ENCODE measurements around the gene KIAA0040.

KIAA0040 gene

DNA sequence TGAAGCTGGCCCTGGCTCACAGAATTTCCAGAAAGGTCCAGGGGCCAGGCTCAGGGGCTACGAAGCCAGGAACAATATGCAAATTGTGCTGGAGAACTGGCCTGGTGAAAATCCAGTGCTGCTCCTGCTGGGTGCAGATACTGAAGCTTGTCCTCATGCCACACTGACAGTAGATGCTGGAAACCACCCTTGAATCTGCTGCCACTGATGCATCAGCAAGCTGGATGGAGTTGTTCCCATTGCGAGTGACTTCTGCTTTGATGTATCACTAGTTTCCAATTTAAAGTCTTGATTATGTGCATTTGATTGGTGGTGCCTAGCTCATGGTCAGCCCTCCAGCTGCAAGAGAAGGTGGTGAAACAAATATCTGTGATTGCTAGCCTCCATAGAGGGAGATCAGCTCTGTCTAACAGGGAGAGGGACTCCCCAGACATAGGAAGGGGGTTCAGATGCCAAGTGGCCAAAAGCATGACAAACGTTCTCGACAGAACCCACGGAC, 11.0 kb upstream of the KIAA0040 start:
- in situ Hi-C loops (cut with MboI; ENCODE audit: low sequenced_read_pairs) = no loop called here

DNA sequence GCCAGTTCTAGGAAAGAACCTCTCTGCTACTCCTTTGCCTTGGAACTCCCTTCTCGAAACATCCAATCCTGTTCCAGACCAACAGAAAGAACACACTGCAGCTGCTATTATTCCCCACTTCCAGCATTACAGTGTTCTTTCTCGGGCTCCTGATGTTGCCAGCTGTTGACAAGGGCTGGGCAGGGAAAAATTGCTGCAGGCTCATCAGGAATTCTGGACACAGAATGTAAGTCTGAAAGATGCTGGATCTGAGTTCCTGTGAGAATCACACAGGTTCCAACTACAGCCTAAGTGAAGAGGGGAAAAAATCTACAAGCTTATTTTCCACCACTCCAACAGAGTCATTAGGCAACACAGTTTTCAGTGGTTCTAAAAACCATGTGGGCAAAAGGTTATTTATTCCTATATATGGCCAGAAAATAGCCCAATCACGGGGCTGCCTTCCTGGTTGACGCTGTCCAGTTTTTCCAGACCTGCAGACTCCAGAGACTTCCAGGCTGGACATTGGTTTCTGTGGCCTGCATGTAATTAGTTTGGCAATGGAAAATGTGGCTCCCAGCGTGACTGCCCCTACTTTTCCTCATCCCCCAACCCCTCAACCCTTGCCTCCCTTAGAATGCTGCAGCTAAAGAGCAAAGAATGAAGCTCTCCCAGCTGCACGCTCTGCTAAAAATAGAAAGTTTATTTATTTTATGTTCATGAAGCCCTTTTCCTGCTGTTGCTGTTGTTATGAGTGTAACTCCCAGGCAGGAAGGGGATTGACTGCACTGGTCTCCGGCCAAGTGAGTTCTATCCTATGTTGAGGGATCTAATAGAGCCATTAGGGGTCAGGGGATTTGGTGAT, 8.3 kb upstream of the KIAA0040 start:
- in situ Hi-C loops (cut with MboI; ENCODE audit: low sequenced_read_pairs) = no loop called here

DNA sequence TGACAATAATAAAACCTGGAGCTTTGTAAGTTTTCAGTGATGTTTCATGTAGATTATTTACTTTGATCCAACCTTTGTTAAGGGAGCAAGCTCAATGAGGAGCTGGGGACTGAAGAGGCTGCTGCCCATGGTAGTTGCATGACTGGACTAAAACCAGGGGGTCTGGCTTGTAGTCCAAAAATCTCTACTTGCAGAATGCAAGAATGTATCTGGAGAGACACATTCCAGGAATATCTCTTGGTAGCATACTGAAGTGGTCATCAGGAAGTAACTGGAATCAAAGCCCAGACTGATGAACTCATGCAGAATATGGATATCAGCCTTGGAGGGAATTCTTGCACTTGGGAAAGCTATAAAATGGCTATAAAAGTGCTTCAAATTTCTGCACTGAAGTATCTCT, 5.8 kb upstream of the KIAA0040 start:
- in situ Hi-C loops (cut with MboI; ENCODE audit: low sequenced_read_pairs) = no loop called here

DNA sequence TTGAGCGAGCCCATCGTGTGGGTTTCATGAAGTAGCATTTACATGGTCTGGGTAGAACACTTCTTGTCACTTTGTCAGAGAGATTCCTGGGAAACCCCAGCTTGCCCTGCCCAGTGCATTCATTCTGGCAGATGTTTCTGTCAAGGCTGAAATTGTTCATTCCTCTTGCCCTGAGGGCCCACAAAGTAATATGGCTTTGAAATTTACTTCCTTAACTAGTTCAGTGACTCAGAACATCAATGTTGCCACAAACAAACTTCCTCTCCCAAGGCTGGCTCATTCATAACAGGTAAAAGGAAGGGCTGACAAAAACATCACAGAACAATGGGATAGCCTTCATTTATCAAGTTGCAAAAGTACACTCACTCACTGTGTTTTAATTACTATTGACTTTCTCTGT, 5.0 kb upstream of the KIAA0040 start:
- in situ Hi-C loops (cut with MboI; ENCODE audit: low sequenced_read_pairs) = no loop called here

DNA sequence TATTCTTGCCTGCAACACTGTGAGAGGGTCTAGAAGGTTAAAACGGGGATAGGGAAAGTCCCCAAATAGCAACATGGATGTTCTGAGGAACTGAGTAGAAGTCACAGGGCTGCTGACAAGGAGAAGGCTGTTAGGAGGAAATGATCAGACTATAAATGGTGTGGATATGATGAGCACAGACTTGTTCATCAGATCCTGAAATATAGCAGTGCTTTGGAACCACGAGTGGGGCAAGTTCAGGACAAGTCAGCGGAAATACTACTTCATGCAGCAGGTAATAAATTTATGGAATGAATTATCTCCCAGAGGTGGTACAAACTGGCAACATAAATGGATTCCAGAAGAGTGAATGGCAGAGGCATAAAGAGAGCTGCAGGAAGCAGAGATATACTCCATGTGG, 3.2 kb upstream of the KIAA0040 start:
- in situ Hi-C loops (cut with MboI; ENCODE audit: low sequenced_read_pairs) = no loop called here

DNA sequence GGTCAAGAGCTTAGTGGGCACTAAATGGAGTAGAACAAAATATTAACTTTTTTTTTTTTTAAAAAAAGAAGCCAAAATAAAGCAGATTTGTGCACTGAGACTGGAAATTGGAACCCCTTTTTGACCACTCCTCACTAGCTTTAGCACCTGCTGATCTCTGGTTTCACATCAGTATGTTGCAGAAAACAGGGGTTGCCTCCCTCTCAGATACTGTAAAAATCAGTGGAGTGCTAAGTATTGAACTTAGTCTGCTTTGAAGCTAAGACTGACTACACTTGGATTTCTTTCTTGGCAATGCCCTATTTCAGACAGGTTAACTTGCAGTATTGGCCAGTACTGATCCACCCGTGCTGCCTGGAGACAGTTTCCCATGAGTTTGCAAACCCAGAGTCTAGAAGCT, 2.7 kb upstream of the KIAA0040 start:
- in situ Hi-C loops (cut with MboI; ENCODE audit: low sequenced_read_pairs) = no loop called here

DNA sequence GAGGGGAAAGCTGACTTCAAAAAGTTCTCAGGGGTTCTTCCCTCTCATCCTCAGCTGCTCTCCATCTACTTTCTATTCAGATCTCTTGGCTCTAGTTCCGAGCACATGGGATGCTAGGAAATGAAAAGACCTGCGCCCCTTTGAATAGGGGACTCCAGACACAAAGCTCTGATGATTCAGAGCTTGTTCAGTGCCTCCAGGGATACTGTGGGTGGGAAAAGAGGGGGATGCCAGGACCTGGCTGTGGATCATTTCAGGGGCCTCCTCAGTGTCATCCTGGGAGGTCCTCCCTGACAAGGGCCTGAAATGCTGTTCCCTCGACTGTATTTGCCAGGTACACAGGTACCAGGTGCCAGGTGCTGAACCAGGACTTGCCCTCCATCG, 943 bp upstream of the KIAA0040 start:
- in situ Hi-C loops (cut with MboI; ENCODE audit: low sequenced_read_pairs) = no loop called here

DNA sequence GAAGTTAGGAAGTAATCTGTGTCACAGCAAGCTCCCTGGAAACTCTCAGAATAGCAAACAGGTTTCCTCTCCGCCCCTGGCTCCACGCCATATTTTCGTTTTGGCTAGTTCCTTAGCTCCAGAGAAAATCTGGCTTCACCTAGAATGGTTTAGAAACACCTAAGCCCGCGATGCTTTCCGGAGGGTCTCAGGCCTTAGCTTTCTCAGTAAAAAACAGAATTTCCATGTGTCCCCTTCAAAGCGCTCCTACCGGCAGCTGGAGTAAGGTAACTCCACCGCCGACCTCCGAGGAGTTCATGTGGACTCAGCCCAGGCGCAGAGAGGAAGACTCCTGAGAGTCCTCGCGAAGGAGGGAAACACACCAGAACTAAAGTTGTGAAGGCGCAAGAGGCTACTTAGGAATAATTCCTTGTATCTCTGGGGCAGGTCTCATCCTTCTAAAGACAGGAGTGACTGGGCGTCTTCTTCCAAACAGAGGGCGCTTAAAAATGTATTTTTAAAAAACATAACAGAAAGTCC, 406 bp downstream of the KIAA0040 start:
- in situ Hi-C loops (cut with MboI; ENCODE audit: low sequenced_read_pairs) = no loop called here

DNA sequence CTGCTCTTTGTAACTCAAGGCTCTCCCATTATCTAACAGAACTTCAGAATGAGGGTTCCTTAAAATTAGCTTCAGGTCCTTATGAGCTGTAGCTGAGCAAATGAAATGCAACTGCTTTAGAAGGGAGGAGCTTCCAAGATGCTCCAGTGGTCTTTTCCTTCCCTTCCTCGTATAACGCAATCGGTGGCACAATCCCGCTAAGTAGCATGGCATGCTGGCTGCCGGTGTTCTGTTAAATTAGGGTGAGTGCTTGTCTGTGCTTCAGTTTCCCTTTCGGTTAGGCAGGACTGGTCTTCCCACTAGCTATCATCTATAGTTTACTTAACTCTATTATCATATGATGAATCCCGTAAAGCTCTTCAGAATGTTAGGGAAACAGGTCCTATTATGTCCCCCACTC, 917 bp downstream of the KIAA0040 start:
- in situ Hi-C loops (cut with MboI; ENCODE audit: low sequenced_read_pairs) = no loop called here

DNA sequence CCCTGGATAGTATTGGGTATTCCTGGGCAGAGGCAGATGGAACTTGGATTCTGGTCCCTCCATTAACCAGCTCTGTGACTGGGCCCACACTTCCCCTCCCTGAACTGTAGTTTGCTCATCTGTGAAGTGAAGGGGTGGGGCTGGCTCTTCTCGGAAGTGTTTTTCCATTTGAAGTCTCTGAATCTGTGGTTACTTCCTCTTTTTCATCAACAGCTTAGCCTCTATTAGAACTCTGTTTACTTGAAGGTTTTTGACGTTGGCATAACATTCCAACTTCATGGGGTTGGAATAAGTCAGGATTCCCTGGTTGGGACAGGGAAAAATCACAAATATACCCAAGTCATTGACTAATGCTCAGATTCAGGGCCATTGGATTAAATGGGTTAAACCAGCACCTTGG, 3.6 kb downstream of the KIAA0040 start:
- in situ Hi-C loops (cut with MboI; ENCODE audit: low sequenced_read_pairs) = no loop called here

DNA sequence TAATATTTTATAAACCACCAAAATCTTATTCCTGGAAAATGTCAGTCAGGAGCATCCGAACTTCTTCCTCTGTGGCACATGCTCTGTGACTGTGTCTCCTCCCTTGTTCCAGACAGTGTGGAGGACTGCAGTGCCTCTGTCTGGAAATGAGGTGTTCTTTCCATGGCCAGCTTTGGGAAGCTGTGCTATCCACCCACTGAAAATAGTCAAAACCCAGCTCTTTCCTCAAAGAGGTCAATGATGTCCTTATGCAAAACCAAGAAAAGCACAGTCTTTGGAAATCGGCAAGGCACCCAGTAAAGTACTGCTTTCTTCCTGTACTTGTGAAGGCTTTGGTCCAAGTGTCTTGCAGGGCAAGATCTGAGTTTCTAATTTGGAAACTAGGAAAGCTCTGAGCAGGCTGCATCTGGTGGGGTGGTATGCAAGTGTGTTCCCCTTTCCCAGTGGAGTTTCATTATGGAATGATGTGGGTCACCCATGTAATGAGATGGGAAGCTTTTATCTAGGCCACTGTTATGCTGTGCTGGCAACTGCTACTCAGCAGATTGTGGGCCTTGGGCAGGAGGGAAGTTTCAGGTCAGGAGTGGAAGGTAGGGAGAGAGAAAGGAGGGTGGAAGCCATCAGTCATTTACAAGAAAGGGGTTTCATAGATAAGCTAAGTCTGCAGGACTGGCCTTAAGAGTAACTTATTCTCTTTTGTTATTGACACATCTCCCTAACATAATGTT, 6.0 kb downstream of the KIAA0040 start:
- in situ Hi-C loops (cut with MboI; ENCODE audit: low sequenced_read_pairs) = no loop called here

DNA sequence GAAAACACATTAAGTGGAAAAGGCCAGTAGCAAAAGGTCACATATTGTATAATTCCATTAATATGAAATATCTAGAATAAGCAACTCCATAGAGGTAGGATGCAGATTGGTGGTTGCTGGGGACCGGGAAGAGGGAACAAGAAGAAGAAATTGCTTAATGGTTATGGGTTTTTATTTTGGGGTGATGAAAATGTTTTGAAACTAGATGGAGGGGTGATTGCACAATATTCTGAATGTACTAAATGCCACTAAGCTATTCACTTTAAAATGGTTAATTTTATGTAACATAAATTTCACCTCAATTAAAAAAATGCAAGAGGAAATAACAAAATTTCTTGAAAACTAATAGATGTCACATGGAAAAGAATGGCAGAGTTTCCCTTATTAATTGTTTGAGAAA, 6.7 kb downstream of the KIAA0040 start:
- in situ Hi-C loops (cut with MboI; ENCODE audit: low sequenced_read_pairs) = no loop called here

DNA sequence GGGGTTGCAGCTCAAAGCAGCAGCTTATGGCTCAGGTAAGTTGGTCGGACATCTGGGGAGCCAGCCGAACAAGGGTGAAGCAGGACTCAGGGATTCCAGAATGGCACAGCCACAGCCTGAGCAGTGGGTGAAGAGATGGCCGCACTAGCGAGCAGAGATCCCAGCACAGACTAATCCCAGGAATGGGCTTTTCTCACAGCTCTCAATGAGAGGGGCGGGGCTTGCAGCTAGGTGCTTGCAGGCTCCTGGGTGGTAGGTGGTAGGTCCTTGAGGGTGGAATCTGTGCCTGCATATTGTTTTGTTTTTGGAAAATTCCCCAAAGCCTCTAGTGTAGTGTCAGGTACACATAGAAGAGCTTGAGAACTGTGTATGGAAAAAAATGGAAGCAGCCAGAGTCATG, 9.0 kb downstream of the KIAA0040 start:
- in situ Hi-C loops (cut with MboI; ENCODE audit: low sequenced_read_pairs) = no loop called here

DNA sequence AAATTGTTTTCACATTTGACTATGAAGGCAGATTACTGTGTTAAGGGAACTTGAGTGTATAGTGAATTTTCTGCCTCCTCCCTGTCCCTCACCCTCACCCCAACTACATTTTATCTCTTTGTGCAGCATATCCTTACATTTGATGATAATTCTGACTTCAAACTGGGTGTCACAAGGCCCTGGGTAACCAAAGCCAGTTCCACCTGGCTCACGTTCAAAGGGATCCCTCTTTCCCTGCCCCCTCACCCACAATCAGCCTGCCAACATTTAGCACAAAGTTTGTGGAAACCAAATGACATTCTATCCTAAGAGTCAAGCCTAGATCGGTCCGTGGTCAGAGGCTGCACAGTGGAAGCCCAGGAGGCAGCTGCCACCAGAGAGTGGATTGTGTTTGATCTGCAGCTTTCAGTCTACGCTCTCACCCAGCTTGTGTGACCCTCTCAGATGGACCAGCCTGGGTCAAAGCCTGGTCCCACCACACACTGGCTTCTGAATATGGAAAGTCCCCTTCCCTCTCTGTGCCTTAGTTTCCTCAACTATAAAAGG, 10.3 kb downstream of the KIAA0040 start:
- in situ Hi-C loops (cut with MboI; ENCODE audit: low sequenced_read_pairs) = no loop called here

DNA sequence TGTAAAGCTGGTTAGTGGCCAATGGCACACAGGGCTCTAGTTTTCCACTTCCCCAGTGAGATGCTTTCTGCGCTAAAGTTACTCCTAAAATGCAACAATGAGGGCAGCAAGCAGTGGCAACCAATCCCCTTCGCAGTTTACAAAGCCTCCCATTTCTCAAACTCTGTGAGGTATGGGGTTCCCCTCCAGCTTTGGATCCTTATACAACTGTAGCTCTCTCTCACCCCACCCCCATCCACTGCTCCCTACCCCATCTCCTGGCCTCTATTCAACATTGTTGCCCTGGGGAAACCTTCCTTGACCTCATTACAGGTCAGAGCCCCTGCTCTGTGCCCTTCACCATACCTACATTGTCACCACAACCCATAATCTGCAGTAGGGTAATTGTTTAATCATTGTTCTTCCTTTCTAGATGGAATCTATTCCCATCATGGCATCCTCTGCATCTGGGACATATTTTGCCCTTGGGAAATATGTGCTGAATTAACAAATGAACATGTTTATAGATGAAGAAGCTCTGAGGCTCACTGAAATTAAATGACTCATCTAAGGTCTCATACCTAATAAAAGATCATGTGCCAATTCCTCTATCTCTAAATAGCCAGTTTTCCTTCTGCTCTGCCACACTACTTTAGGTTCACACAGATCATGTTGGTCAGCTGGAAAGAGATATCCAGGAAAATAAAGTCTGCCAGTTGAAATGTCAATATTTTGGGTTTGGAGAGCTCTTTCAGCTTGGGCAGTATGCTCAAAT, 12.6 kb downstream of the KIAA0040 start:
- in situ Hi-C loops (cut with MboI; ENCODE audit: low sequenced_read_pairs) = no loop called here

DNA sequence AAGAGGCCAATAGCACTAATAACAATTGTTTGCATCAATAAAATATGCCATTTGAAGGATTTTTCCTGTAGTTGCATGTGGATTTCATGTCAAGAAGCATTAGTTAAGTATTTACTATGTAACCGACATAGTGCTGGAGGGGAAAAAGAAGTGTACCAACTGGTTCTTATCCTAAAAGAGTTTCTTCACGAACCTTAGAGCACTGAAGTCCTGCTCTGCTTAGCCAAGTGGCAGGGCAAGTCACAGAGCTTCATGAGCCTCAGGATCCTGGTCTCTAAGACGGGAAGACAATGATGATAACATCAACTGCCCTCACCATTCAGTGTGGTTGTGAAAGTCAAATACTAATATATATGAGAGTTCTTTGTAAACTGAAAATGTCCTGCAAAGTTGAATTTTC, 14.1 kb downstream of the KIAA0040 start:
- in situ Hi-C loops (cut with MboI; ENCODE audit: low sequenced_read_pairs) = no loop called here

DNA sequence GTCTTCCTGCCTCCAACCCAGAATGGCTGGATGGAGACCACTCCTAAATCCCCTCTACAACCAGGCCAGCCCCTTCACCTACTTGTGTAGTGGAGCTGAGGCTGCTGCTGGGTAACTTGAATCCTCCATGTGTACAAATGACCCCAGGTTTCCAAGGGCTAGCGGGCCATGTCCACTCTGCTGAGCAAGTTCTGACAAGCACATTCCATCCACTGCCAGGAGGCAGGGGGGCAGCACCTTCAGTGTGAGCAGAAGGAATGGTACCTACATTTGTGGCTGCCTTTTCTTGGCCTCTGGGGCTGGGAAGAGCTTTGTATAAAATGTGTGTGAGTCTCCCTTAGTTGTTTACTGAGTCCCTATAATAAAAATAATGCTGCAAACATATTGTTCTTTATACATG, 14.5 kb downstream of the KIAA0040 start:
- in situ Hi-C loops (cut with MboI; ENCODE audit: low sequenced_read_pairs) = no loop called here

DNA sequence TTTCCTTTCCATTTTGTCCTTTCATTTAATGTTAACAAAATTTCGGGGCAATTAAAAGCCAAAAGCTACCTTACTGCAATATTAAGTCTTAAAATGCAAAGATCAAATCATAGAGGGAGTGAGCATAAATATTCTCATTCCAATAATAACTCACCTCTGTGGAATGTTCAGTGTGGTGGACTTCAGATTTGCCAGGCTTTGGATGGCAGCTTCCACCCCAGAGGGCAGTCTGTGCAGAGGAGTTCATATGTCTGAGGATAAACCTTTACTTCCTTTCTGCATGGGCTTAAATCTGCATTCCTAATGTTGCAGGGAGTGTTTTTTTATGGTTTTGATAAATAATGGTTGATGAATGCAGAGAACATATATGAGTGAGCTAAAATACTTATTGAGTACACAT, 16.3 kb downstream of the KIAA0040 start:
- in situ Hi-C loops (cut with MboI; ENCODE audit: low sequenced_read_pairs) = no loop called here

DNA sequence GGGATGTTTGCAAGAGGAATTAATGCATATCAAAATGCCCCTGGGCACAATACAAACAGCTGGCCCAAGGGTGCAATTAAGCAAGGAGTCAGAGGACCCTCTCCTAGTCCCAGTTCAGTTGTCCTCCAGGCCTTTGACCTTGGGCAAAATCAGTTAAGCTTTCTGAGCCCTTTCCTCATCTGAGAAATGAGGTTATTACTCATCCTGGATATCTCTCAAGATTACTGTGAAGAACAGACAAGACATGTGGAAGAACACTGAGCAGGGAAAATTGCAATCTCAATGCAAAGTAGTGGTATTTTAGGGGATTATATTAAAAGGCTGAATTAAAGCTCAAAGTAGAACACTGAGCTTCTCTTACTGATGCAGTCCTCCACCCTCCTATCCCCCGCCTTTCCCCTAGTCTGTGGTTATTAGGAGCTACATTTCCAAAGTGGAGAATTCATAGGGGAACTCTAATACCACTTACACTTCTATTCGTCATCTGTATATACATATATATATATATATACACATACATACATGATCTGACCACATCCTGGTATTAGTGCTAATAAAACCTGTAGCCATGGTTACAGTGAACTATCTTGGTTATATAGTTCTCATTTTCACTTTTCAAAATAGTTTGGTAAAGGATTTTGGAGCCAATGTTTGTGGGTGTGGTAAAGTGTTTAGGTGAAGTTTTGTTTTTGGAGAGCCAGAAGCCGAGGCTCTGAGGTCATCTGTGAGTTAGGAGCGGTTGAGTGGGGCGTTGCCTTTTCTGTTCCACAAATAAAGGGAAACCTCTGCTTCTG, 18.1 kb downstream of the KIAA0040 start:
- in situ Hi-C loops (cut with MboI; ENCODE audit: low sequenced_read_pairs) = no loop called here

DNA sequence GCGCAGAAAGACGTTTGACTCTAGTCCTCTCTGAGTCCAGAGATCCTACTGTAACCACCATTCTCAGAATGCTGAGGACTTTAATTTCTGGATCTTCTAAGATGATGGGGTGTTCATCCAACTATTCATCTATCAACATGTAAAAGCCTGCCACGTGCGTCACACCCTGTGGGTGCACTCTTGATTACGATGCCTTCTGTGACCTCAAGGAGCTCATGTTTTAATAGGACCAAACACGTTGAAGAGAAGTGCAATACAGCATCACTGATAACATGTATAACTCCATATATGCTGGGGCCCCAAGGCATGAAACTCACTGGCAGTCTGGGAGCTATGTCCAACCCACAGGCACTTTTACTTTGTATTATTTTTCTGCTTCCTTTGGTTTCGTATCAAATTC, 19.0 kb downstream of the KIAA0040 start:
- in situ Hi-C loops (cut with MboI; ENCODE audit: low sequenced_read_pairs) = no loop called here
